Stimulated activated CD8-positive, alpha-beta memory T cell treated with anti-CD3 and anti-CD28 coated beads, Interleukin-12 subunit alpha, Interleukin-12 subunit beta, amount 100 ng/mL, for 24 hours (primary cell): ENCODE data around the gene NMT2.

Experiments used
- DNase-seq: peaks from one replicate; pipeline ENCODE4 v3.0.0-alpha.2; 2020; ENCODE audit errors: extremely low read depth

NMT2 gene

DNA sequence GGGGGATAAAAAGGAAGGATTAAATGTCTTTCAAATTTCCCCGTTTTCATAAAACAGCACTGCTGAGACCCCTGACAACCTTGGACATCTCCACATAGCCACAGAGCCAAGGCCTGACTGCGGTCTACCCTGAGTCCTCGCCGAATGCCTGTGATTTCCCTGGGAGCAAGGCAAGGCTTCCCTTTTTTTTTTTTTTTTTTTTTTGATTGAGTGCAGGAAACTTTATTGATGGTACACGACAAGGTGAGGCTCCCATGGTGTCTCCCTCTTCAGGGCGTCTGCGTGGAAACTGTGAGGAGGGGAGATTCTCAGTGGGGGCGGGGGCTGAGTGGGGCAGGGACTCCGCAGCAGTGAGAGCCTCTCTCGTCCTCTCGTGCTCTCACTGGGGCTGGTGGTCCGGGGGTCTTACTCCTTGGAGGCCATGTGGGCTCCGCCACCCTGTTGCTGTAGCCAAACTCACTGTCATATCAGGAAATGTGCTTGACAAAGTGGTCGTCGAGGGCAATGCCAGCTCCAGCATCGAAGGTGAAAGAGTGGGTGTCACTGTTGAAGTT lies 75.6 kb downstream of the NMT2 start:
- DNase-seq: no peak

- DNase-seq: no peak
These were observed 77.1 kb downstream of the NMT2 start for GRCh38 chr10:15091418-15091817.

DNA sequence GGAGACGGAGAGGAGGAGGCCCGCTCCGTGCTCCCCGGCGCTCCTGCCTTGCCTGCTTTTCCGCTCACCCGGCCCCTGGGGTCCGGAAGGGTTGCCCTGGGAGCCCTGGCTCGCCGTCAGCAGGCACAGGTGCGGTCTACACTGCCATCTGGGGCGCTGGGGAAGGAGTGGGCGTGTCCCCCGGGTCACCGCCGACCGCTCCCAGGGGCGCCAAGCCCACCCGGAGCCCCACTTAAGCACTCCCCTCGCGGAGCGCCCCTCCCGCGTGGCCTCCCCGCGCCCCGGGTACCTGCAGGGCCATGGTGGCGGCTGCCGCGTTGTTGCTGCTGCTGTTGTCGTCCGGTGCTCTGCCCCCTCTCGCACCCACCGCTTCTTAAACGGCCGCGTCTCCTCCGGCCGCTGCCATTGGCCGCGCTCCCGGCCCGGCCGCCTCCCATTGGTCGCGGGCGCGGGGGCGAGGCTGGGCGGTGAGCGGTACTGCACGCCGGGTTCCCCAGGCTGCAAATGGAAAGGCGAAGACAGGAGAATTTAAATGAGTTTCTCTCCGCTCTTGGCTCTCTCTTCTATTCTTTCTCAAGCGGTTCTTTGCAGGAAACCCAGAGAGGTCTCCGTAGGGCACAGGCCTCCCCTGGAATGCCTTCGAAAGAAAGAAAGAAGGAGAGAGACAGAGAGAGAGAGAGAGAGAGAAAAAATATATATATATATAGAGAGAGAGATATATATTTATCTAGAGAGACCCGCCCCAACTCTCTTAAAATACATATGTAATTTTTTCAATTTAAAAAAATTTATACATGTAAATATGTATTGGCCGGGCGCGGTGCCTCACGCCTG lies 79.8 kb downstream of the NMT2 start, which contains the start of gene ACBD7:
Gene ACBD7 (minus strand): TSS at position 349 of the 834 bp plus-strand sequence. CDS start 48 bp downstream, at position 301.
- peak; percentile 48 for DNase-seq

GRCh38 chr10:15084502-15084922 lies 84.0 kb downstream of the NMT2 start:
- no peak for DNase-seq

- no peak for DNase-seq
These were observed 84.6 kb downstream of the NMT2 start for GRCh38 chr10:15083674-15084501.

GRCh38 chr10:15075421-15075820 lies 93.1 kb downstream of the NMT2 start:
- DNase-seq: no peak

DNA sequence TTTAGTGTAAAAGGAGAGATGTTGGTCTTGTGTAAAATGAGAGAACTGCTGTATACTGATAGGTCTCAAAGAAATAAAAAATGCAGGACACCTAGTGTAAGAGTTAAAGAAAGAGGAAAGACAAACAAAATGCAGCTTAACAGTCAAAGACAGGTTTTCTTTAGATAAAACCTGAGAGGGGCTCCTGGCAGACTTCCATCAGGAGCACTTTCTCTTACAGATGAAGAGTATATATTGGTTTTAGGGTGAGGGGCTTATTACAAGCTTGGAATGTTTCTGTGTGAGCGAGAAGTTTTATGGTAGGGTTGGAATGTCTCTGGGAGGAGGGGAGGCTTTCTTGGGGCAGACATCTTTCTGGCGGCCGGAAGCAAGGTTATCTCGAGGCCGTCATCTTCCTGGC lies 96.1 kb downstream of the NMT2 start:
- DNase-seq: no peak

GRCh38 chr10:15069230-15069629 lies 99.3 kb downstream of the NMT2 start:
- no peak for DNase-seq

DNA sequence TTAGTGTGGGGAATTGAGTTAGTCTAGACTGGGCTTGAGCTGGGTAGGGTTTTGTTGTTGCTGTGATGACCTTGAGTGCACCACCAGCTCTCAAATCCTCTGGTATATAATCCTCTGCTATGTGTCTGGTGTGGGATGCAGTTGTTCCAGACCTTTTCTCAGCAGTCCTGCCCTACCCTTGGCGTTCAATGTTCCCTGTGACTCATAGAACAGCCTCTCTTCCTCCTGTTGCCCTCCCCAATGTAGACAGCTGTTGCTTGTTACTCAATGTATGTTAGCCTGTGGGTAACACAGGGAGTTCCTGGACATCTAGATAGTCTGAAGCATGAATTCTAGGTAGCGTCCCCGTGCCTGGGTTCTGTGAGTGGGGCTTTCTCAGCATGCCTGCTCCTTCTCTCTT lies 99.7 kb downstream of the NMT2 start:
- DNase-seq: no peak

- DNase-seq: no peak
These were observed 101.3 kb downstream of the NMT2 start for GRCh38 chr10:15067154-15067553.

DNA sequence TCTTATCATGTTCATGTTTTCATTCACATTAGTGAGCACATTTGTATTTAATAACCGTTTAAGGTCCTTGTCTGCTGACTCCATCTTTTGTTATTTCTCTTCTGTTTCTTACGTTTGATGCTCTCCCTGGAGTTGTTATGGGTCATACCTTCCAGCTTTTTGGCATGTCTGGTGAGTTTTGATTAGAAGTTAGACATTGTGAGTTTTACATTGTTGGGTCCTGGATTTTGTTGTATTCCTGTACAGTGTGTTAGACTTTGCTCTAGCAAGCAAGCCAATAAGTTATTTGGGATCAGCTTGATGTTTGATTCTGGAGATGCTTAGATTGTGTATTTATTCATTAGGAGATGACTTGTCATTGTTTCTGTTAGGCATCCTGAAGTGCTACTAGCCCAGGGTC lies 107.9 kb downstream of the NMT2 start:
- DNase-seq: no peak

GRCh38 chr10:15059914-15060313 lies 108.6 kb downstream of the NMT2 start:
- no peak for DNase-seq

DNA sequence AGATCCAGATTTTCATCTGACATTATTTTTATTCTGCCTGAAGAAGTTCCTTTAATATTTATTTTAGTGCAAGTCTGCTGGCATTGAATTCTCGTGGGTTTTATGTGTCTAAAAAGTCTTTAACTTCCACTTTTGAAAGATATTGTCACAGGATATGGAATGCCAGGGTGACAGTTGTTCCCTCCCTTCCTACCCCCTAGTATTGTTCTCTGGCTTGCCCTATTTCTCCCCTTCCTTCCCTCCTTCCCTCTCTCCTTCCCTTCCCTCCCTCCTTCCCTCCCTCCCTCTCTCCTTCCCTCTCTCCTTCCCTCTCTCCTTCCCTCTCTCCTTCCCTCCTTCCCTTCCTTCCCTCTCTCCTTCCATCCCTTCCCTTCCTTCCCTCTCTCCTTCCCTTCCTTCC lies 109.8 kb downstream of the NMT2 start:
- DNase-seq: no peak
